Measurements from ENCODE around the gene AJUBA.

AJUBA gene

DNA sequence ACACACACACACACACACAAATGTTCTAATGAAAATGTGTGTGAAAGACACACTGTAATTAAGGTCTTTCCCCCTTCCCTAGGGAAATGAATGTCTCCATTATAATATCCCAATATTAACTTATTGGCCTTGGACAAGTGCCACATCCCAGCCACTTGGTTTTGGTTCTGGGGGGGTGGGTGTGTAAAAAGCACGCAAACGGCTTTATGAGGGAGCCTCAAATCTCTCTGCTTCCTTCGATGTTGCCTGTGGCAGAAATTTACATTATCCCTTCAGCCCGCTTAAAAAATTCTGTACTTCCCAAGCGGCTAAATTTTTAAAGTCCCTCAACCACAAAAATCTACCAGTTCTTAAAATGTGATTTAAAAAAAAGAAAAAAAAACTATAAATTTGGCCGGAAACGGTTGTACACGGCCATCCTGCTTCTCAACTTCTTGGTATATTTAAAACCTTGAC is 27.2 kb upstream of the AJUBA start:
- H3K27me3 ChIP-seq (ENCODE audit: insufficient read depth, low read length, poor library complexity, severe bottlenecking): no peaks in the 10 kb centered on the region
- peak overlapping the region; percentile 92 for H2AFZ ChIP-seq (ENCODE audit: low read length)
- H3K4me1 ChIP-seq (ENCODE audit: insufficient read depth, low read length, poor library complexity, severe bottlenecking): peaks cover 46% of the 10 kb centered on the region
- peak overlapping the region; percentile 85 for H3K9ac ChIP-seq (ENCODE audit: low read depth, low read length, poor library complexity, severe bottlenecking)
- H3F3A ChIP-seq (ENCODE audit: low read depth): peaks cover 7% of the 10 kb centered on the region
- peak overlapping the region; percentile 82 for H3K4me2 ChIP-seq (ENCODE audit: low read depth, low read length, poor library complexity, severe bottlenecking)
- no peaks in the 10 kb centered on the region for H4K20me1 ChIP-seq (ENCODE audit: insufficient read depth, low read length, poor library complexity, severe bottlenecking)
- peaks cover 36% of the 10 kb centered on the region for H3K79me2 ChIP-seq (ENCODE audit: insufficient read depth, low read length)
- H3K9me2 ChIP-seq (replicated peaks; ENCODE audit: low read depth, low read length): no peaks in the 10 kb centered on the region
- TF ChIP-seq EZH2phosphoT487 (IDR thresholded peaks at IDR 0.05; ENCODE audit: borderline replicate concordance) (no peak), CTCF (conservative IDR thresholded peaks at IDR 0.05; ENCODE audit: low read length) (no peak)
- no peaks in the 10 kb centered on the region for H3K36me3 ChIP-seq (ENCODE audit: insufficient read depth, low read length)
- no peaks in the 10 kb centered on the region for H3K9me3 ChIP-seq (ENCODE audit: insufficient read depth, low read depth, low read length)
- peak overlapping the region; percentile 96 for H3K4me3 ChIP-seq (ENCODE audit: low read length, poor library complexity, severe bottlenecking)

DNA sequence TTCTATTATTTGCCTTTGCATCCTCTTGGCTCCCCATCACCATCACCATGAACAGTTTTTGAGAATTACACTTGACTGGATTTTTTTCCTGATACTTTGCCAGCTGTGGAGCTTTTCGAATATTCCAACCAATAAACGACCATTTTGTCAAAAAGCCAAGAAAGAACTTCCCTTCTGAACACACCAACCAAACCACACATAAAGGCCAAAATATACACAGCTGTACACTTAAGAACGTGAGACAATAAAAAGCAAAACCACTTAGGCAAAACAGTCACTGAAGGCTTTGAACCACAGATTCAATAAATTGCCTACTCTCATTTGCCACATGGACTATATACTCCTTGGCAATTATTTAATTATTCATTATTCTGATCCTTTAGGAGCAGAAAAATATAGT is 26.5 kb upstream of the AJUBA start:
- H2AFZ ChIP-seq (ENCODE audit: low read length): no peak overlapping the region
- H3F3A ChIP-seq (ENCODE audit: low read depth): peaks cover 7% of the 10 kb centered on the region
- H3K9me3 ChIP-seq (ENCODE audit: insufficient read depth, low read depth, low read length): no peaks in the 10 kb centered on the region
- no peaks in the 10 kb centered on the region for H3K9me2 ChIP-seq (replicated peaks; ENCODE audit: low read depth, low read length)
- peak overlapping the region; percentile 85 for H3K9ac ChIP-seq (ENCODE audit: low read depth, low read length, poor library complexity, severe bottlenecking)
- peak overlapping the region; percentile 82 for H3K4me2 ChIP-seq (ENCODE audit: low read depth, low read length, poor library complexity, severe bottlenecking)
- H4K20me1 ChIP-seq (ENCODE audit: insufficient read depth, low read length, poor library complexity, severe bottlenecking): no peaks in the 10 kb centered on the region
- no peaks in the 10 kb centered on the region for H3K36me3 ChIP-seq (ENCODE audit: insufficient read depth, low read length)
- H3K4me1 ChIP-seq (ENCODE audit: insufficient read depth, low read length, poor library complexity, severe bottlenecking): peaks cover 46% of the 10 kb centered on the region
- H3K4me3 ChIP-seq (ENCODE audit: low read length, poor library complexity, severe bottlenecking): peak overlapping the region; percentile 96
- H3K27me3 ChIP-seq (ENCODE audit: insufficient read depth, low read length, poor library complexity, severe bottlenecking): no peaks in the 10 kb centered on the region
- no peak for TF ChIP-seq EZH2phosphoT487 (IDR thresholded peaks at IDR 0.05; ENCODE audit: borderline replicate concordance)
- no peak for TF ChIP-seq CTCF (conservative IDR thresholded peaks at IDR 0.05; ENCODE audit: low read length)
- peaks cover 36% of the 10 kb centered on the region for H3K79me2 ChIP-seq (ENCODE audit: insufficient read depth, low read length)

DNA sequence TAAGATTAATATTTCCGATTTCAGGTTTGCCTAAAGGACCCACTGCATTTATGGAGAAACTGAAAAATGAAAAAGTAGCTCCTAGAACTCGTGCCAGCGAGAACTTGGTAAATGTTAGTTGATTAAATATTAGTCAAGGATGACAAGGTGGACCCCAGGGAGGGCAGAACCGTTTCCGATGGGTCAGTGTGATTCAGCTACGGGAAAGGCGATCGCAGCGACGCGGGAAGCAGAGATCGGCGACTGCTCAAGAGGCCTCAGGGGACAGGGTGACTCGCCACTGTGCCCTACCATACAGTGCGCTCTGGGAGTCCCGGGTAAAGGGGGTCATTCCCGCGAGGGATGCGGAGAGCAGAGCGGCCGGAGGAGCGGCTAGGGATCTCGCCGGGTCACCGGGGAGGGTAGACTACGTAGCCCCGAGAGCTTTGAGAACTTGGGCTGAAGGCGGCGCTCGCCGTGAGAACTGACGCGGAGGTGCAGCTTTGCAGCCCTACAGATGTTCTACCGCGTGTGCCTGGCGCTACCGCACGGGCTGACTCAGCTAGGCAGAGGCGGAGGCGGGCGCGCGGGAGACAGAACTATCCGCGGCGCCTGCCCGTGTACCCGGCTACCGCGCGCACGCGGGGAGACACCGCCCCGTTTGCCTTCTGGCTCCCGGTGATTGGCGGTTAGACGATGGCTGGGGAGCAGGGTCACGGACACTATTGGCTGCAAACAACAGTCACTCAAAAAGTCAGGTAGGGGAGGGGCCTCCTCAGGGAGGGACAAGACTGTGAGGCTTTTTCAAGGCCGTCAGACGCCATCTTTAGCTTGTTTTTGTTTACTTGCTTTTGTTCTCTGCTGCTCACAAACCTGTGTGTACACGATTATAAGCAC is 24.4 kb upstream of the AJUBA start:
- Histone ChIP-seq H3K4me2 (ENCODE audit: low read depth, low read length, poor library complexity, severe bottlenecking) (peak overlapping the region; percentile 99), H3K79me2 (ENCODE audit: insufficient read depth, low read length) (peaks cover 36% of the 10 kb centered on the region), H4K20me1 (ENCODE audit: insufficient read depth, low read length, poor library complexity, severe bottlenecking) (no peaks in the 10 kb centered on the region), H2AFZ (ENCODE audit: low read length) (peak overlapping the region; percentile 83), H3K27me3 (ENCODE audit: insufficient read depth, low read length, poor library complexity, severe bottlenecking) (no peaks in the 10 kb centered on the region), H3K36me3 (ENCODE audit: insufficient read depth, low read length) (no peaks in the 10 kb centered on the region), H3K9me2 (replicated peaks; ENCODE audit: low read depth, low read length) (no peaks in the 10 kb centered on the region), H3K9me3 (ENCODE audit: insufficient read depth, low read depth, low read length) (no peaks in the 10 kb centered on the region), H3F3A (ENCODE audit: low read depth) (peaks cover 7% of the 10 kb centered on the region), H3K4me1 (ENCODE audit: insufficient read depth, low read length, poor library complexity, severe bottlenecking) (peaks cover 46% of the 10 kb centered on the region), H3K4me3 (ENCODE audit: low read length, poor library complexity, severe bottlenecking) (peak overlapping the region; percentile 96), H3K9ac (ENCODE audit: low read depth, low read length, poor library complexity, severe bottlenecking) (peak overlapping the region; percentile 85)
- TF ChIP-seq EZH2phosphoT487 (IDR thresholded peaks at IDR 0.05; ENCODE audit: borderline replicate concordance) (no peak), CTCF (conservative IDR thresholded peaks at IDR 0.05; ENCODE audit: low read length) (peak; percentile 39; the same call in 1 of the 2 replicates)
